ENCODE data around the gene SLC38A4.

Gene SLC38A4

GRCh38 chr12:46778415-46778814 lies 47.4 kb downstream of the SLC38A4 start:
- H3K27me3 ChIP-seq: no peaks in the 10 kb centered on the region
- no peaks in the 10 kb centered on the region for H3K4me1 ChIP-seq
- DNase-seq: no peak
- H3K4me3 ChIP-seq (ENCODE audit: low read depth, low read length): no peak overlapping the region
- no peaks in the 10 kb centered on the region for H3K9me3 ChIP-seq
- TF ChIP-seq, protein P1, sequence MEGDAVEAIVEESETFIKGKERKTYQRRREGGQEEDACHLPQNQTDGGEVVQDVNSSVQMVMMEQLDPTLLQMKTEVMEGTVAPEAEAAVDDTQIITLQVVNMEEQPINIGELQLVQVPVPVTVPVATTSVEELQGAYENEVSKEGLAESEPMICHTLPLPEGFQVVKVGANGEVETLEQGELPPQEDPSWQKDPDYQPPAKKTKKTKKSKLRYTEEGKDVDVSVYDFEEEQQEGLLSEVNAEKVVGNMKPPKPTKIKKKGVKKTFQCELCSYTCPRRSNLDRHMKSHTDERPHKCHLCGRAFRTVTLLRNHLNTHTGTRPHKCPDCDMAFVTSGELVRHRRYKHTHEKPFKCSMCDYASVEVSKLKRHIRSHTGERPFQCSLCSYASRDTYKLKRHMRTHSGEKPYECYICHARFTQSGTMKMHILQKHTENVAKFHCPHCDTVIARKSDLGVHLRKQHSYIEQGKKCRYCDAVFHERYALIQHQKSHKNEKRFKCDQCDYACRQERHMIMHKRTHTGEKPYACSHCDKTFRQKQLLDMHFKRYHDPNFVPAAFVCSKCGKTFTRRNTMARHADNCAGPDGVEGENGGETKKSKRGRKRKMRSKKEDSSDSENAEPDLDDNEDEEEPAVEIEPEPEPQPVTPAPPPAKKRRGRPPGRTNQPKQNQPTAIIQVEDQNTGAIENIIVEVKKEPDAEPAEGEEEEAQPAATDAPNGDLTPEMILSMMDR (IDR thresholded peaks at IDR 0.05; ENCODE audit: low read depth, low read length): no peak
- no peaks in the 10 kb centered on the region for H3K36me3 ChIP-seq

DNA sequence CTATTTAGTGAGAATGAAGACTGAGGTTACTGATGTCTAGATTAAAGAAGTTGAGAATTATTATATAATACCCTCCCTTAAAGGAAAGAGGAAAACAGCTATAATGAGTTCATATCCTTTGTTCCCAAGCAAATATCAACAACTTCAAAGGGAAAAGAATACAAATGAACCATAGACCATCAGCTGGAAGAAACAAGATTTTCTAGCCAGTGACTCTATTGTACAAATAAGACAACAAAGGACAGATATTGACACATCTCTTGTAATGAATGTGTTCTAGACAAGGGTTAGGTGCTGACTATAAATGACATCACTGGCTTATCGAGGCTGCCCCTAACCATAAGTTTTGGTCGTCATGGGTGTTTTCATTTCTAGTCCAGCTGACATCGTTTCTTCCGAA lies 48.2 kb downstream of the SLC38A4 start:
- Histone ChIP-seq H3K4me1 (no peaks in the 10 kb centered on the region), H3K36me3 (no peaks in the 10 kb centered on the region)
- TF ChIP-seq, protein P1 (IDR thresholded peaks at IDR 0.05; ENCODE audit: low read depth, low read length): no peak

GRCh38 chr12:46775796-46776195 lies 50.0 kb downstream of the SLC38A4 start:
- H3K9me3 ChIP-seq: no peaks in the 10 kb centered on the region; the same call in 1 of the 2 replicates
- no peaks in the 10 kb centered on the region for H3K4me1 ChIP-seq
- H3K4me3 ChIP-seq (ENCODE audit: low read depth, low read length): no peak overlapping the region
- TF ChIP-seq, protein P1 (IDR thresholded peaks at IDR 0.05; ENCODE audit: low read depth, low read length): no peak
- no peaks in the 10 kb centered on the region for H3K36me3 ChIP-seq
- H3K27me3 ChIP-seq: no peaks in the 10 kb centered on the region
- DNase-seq: no peak

More for the DNA sequence above, 48.2 kb downstream of the SLC38A4 start:
- Histone ChIP-seq H3K27me3 (no peaks in the 10 kb centered on the region), H3K4me3 (ENCODE audit: low read depth, low read length) (no peak overlapping the region), H3K9me3 (no peaks in the 10 kb centered on the region; the same call in 1 of the 2 replicates)
- DNase-seq: no peak

DNA sequence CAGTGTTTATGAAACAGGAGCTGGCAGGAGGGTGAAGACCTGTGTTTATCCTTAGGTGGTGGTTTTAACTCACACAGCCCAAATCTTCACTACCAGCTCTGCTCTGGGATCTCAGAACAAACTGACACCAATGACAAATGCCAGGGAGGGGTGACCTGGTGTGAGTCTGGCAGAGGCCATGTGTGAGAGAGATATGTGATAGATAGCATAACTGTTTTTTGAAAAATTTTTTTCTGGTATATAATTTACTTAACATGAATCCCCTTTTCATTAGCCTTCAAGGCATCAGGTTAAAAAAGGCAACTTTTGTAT lies 51.5 kb downstream of the SLC38A4 start:
- H3K4me3 ChIP-seq (ENCODE audit: low read depth, low read length): no peak overlapping the region
- H3K36me3 ChIP-seq: no peaks in the 10 kb centered on the region
- H3K27me3 ChIP-seq: no peaks in the 10 kb centered on the region
- DNase-seq: no peak
- H3K4me1 ChIP-seq: no peaks in the 10 kb centered on the region
- H3K9me3 ChIP-seq: no peaks in the 10 kb centered on the region; the same call in 1 of the 2 replicates
- TF ChIP-seq, protein P1 (IDR thresholded peaks at IDR 0.05; ENCODE audit: low read depth, low read length): no peak

DNA sequence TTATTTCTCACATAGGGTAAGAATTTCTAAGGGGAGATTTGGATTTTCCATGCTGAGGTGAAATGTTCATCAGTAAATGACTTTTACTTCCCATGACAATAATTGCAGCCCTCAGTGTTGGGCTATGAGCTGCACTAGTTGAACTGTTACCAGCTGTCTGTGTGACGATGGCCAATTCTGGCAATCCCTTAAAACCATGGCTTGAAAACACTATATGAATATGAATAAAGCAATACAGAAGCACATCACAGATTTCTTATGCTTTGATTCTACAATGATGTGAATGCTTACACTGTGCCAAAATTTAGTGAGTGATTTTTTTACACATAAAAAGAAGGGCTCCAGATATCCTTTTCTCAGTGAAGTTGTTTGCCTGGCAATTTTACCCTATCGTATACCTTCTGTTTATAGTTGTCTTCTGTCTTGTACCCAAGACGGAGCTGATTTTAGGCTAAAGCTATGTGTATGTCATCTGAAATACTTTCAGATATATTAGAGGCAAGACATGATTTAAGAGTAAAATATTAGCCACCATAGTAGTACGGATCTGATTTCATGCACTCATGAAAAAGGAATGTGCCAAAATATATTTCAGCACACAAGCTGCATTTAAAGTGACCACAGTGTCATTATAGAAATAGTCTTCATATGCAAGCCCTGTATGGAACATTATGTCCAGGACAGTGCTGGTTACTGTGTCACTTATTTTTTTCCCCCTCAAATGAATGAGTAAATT lies 52.0 kb downstream of the SLC38A4 start:
- no peak for DNase-seq
- Histone ChIP-seq H3K9me3 (no peaks in the 10 kb centered on the region; the same call in 1 of the 2 replicates), H3K4me3 (ENCODE audit: low read depth, low read length) (no peak overlapping the region), H3K36me3 (no peaks in the 10 kb centered on the region), H3K27me3 (no peaks in the 10 kb centered on the region), H3K4me1 (no peaks in the 10 kb centered on the region)
- TF ChIP-seq, protein P1 (IDR thresholded peaks at IDR 0.05; ENCODE audit: low read depth, low read length): no peak

DNA sequence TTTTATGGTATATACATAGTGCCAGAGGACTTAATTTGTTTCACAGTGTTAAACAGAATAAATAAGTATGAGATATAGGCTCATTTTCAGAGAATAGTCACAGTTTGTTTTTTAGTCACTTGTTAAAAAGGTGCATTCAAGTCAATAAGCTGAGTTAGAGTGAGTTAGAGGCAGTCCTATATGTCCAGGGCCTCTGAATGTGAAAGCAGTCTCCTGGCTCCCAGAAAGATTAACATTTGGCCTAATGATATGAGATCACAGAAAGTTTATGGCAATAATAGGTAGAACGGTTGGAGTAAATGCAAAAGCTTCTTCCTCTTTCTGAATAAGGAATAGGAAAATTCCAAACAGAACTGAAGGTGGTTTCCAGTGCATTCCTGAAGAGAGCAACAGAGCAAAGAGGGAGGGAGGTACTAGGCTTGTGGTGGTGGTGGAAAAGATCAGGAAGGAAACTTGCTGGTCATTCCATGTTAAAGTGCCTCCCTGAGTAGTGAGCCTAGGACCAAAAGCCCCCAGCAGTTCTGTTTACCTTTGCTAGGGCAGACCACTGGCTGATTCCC lies 54.4 kb downstream of the SLC38A4 start:
- H3K36me3 ChIP-seq: no peaks in the 10 kb centered on the region
- no peaks in the 10 kb centered on the region; the same call in 1 of the 2 replicates for H3K9me3 ChIP-seq
- H3K4me1 ChIP-seq: no peaks in the 10 kb centered on the region
- no peak for DNase-seq
- TF ChIP-seq, protein P1 (IDR thresholded peaks at IDR 0.05; ENCODE audit: low read depth, low read length): no peak
- H3K4me3 ChIP-seq (ENCODE audit: low read depth, low read length): no peak overlapping the region
- no peaks in the 10 kb centered on the region for H3K27me3 ChIP-seq

Data from BE2C (cell line).